HEK293T (cell line): Measurements from ENCODE around the gene DAPK1.

Experiments
- BHLHE40 ChIP-seq: fragments of 450-650 bp; IDR thresholded peaks from 2 replicates; pipeline ENCODE4 v1.6.1; 2016; ENCODE audit warnings: mild to moderate bottlenecking, moderate library complexity, borderline replicate concordance
- CTBP1 ChIP-seq: fragments of 450-650 bp; IDR thresholded peaks from 2 replicates; pipeline ENCODE4 v1.6.1; 2016; ENCODE audit warnings: borderline replicate concordance
- FOXA1 ChIP-seq: fragments of 450-650 bp; IDR thresholded peaks from 2 replicates; pipeline ENCODE4 v1.6.1; 2016; ENCODE audit warnings: mild to moderate bottlenecking
- FOXK2 ChIP-seq: fragments of 450-650 bp; IDR thresholded peaks from 2 replicates; pipeline ENCODE4 v1.6.1; 2016; ENCODE audit warnings: mild to moderate bottlenecking
- FOXM1 ChIP-seq: fragments of 450-650 bp; IDR thresholded peaks from 2 replicates; pipeline ENCODE4 v1.6.1; 2017; ENCODE audit warnings: mild to moderate bottlenecking, borderline replicate concordance
- HDGF ChIP-seq: fragments of 450-650 bp; IDR thresholded peaks from 2 replicates; pipeline ENCODE4 v1.6.1; 2017; ENCODE audit warnings: antibody characterized with exemption, borderline replicate concordance
- NFRKB ChIP-seq: fragments of 450-650 bp; IDR thresholded peaks from 2 replicates; pipeline ENCODE4 v1.6.1; 2016; ENCODE audit warnings: mild to moderate bottlenecking, moderate library complexity
- PKNOX1 ChIP-seq: fragments of 450-650 bp; IDR thresholded peaks from 2 replicates; pipeline ENCODE4 v1.6.1; 2016
- SP1 ChIP-seq: fragments of 450-650 bp; IDR thresholded peaks from 2 replicates; pipeline ENCODE4 v1.6.1; 2017
- SUZ12 ChIP-seq: fragments of 450-650 bp; IDR thresholded peaks from 2 replicates; pipeline ENCODE4 v1.6.1; 2016; ENCODE audit warnings: mild to moderate bottlenecking
- TARDBP ChIP-seq: fragments of 450-650 bp; IDR thresholded peaks from 2 replicates; pipeline ENCODE4 v1.6.1; 2016
- ZNF384 ChIP-seq: fragments of 450-650 bp; IDR thresholded peaks from 2 replicates; pipeline ENCODE4 v1.6.1; 2016

- TF ChIP-seq CTBP1, result no peak
- TF ChIP-seq FOXM1, result no peak
- no peak for TF ChIP-seq BHLHE40
- no peak for TF ChIP-seq FOXA1
- TF ChIP-seq SUZ12, result no peak
- TF ChIP-seq NFRKB, result no peak
- no peak for TF ChIP-seq SP1
- no peak for TF ChIP-seq PKNOX1
- TF ChIP-seq ZNF384, result no peak
- TF ChIP-seq HDGF, result no peak
- no peak for TF ChIP-seq TARDBP
- TF ChIP-seq FOXK2, result no peak
Observed at GRCh38 chr9:87753313-87753712, 255.6 kb downstream of the DAPK1 start.
